OCI-LY7 (cell line): Measurements from ENCODE around the gene GSTM1. TPM values are rescaled to one million over a fixed set of nuclear protein-coding genes. Genes with fewer than 3 reads are reported as not detected.

Experiments
- BruUV-seq: library from RNA; stranded (reverse); fragments of 400-500 nt; replicated peaks from 2 replicates; lab custom pipeline; 2021; lab: Mats Ljungman, UMichigan
- CTCF ChIA-PET: fragments of 300-600 bp; sonication (Branson Sonifier 250); formaldehyde crosslinking; loops from one replicate; lab custom pipeline; 2022; ENCODE audit warnings: antibody characterized with exemption; ENCODE audit not compliant: unreplicated experiment; lab: Charles Lee
- POLR2A ChIA-PET: fragments of 300-600 bp; sonication (Branson Sonifier 250); formaldehyde crosslinking; loops from one replicate; lab custom pipeline; 2022; ENCODE audit warnings: antibody characterized with exemption; lab: Charles Lee
- DNase-seq: peaks from one replicate; pipeline ENCODE4 v3.0.0-alpha.2; 2015; ENCODE audit warnings: low spot score
- H2AFZ ChIP-seq: fragments of 200-600 bp; sonication (generic), shearing (Covaris generic); 2 replicates; pipeline ENCODE4 v1.6.1; 2014; ENCODE audit warnings: mild to moderate bottlenecking, antibody characterized with exemption, low read length, moderate library complexity
- H3K27ac ChIP-seq: fragments of 200-600 bp; sonication (generic); 2 replicates; pipeline ENCODE4 v1.5.1; 2014; ENCODE audit warnings: mixed run types, low read depth, mild to moderate bottlenecking, moderate library complexity, low read length, inconsistent platforms; ENCODE audit not compliant: poor library complexity, severe bottlenecking
- H3K36me3 ChIP-seq: fragments of 200-600 bp; sonication (generic); 2 replicates; pipeline ENCODE4 v1.6.1; 2014; ENCODE audit warnings: mild to moderate bottlenecking, antibody characterized with exemption, low read length, moderate library complexity, mixed read lengths; ENCODE audit not compliant: insufficient read depth
- H3K4me1 ChIP-seq: fragments of 200-600 bp; sonication (generic); 2 replicates; pipeline ENCODE4 v1.5.1; 2014; ENCODE audit warnings: mild to moderate bottlenecking, low read length; ENCODE audit not compliant: insufficient read depth, poor library complexity, severe bottlenecking
- H3K4me2 ChIP-seq: fragments of 200-600 bp; sonication (generic); 2 replicates; pipeline ENCODE4 v1.6.1; 2014; ENCODE audit warnings: mild to moderate bottlenecking, low read length
- H3K4me3 ChIP-seq: fragments of 200-600 bp; sonication (generic); 2 replicates; pipeline ENCODE4 v1.5.1; 2014; ENCODE audit warnings: mild to moderate bottlenecking, low read depth, low read length; ENCODE audit not compliant: poor library complexity, severe bottlenecking
- H3K79me2 ChIP-seq: fragments of 200-600 bp; sonication (generic); 2 replicates; pipeline ENCODE4 v1.6.1; 2016; ENCODE audit warnings: low read depth, mild to moderate bottlenecking, low read length, moderate library complexity, mixed read lengths; ENCODE audit not compliant: insufficient read depth
- H3K9me2 ChIP-seq: fragments of 200-600 bp; sonication (generic); 2 replicates; pipeline ENCODE4 v1.6.1; 2016; ENCODE audit warnings: mild to moderate bottlenecking, low read length, mixed read lengths; ENCODE audit not compliant: insufficient read depth
- H3K9me3 ChIP-seq: fragments of 200-600 bp; sonication (generic); 2 replicates; pipeline ENCODE4 v1.6.1; 2014; ENCODE audit warnings: mild to moderate bottlenecking, mixed run types, low read length, mixed read lengths
- H4K20me1 ChIP-seq: fragments of 200-600 bp; sonication (generic); 2 replicates; pipeline ENCODE4 v1.6.1; 2014; ENCODE audit warnings: mild to moderate bottlenecking, antibody characterized with exemption, low read length, moderate library complexity, mixed read lengths; ENCODE audit not compliant: insufficient read depth
- EZH2phosphoT487 ChIP-seq: fragments of 200-600 bp; sonication (generic); IDR thresholded peaks from 2 replicates; pipeline ENCODE4 v1.6.1; 2018; ENCODE audit warnings: low read depth, borderline replicate concordance, mild to moderate bottlenecking, mixed run types, antibody characterized with exemption, low read length, moderate library complexity, mixed read lengths
- intact Hi-C: fragments of 100-400 bp; cut with micrococcal nuclease; formaldehyde crosslinking; loops from one replicate; pipeline ENCODE4 v1.10.0; 2022; ENCODE audit not compliant: unreplicated experiment
- total RNA-seq, 2 experiments: library from RNA; depleted of rRNA in 1 of 2; stranded (reverse); fragments of >200 nt in 1 of 2; shearing (Covaris generic) in 1 of 2; gene quantifications; 2 replicates each; pipeline ENCODE4 v1.2.3, GENCODE V29; 2014 to 2022
- TF ChIP-seq, protein P1 (sequence below): fragments of 200-600 bp; sonication (generic); conservative IDR thresholded peaks from 2 replicates; pipeline ENCODE4 v1.5.1; 2014; ENCODE audit warnings: mild to moderate bottlenecking, antibody characterized with exemption, low read length, moderate library complexity, mixed read lengths

Gene GSTM1
- total RNA-seq, 2 experiments from 2014 or later = not detected

DNA sequence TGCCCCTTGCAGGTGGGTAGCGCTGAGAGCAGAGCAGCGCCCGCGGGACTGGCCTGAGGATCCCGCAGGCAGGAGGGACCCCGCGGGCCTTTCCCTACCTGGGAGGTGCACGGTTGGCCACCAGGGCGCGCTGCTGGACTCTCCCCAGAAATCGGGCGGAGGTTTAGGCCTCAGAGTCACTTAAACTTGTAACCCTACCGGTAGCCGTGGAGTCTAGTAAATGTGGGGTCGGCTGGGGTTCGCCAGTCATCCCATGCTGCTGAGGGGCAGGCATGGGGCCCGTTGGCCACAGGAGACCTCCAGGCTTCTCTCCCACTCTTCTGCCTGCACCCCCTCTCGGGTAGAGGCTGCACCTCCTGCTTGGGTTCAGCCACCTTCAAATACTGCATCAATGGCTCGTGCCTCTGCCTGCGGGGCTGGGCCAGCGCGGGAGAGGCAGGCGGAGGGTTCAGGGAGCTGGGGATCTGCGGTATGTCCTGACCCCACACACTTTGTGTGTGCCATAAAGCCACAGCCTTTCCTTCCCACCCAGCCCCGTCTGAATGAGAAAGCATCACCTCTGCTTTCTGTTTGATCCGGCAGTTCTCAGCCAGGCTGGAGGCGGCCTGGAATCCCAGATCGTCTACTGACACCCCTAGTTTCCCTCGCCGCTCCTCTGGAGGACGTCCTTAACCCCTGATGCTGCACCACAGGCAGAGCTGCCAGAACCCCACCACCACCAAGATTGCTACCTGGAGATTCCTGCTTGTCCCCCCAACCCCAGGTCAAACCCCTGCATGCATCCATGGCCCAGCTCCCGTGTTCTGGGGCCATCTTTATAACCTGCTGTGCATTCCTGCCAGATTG is 44.0 kb upstream of the GSTM1 start:
- no peak overlapping the region for H3K27ac ChIP-seq
- H3K9me2 ChIP-seq = no peaks in the 10 kb centered on the region
- CTCF ChIA-PET = interaction anchor here (0.7 kb wide), 1 partner anchor 336 kb away, joined by 3 read pairs; no protein-coding TSS in a partner anchor
- no peak overlapping the region for H3K4me2 ChIP-seq
- no peaks in the 10 kb centered on the region for H3K79me2 ChIP-seq
- POLR2A ChIA-PET = no interaction called here
- no peaks in the 10 kb centered on the region for H4K20me1 ChIP-seq
- intact Hi-C loops = loop anchor here (5.0 kb wide), 2 partner anchors 129 to 339 kb away; partner anchors contain the start of gene AHCYL1
- no peak overlapping the region for H3K4me3 ChIP-seq
- H2AFZ ChIP-seq = peak overlapping the region; percentile 47; the same call in 1 of the 2 replicates
- no peaks in the 10 kb centered on the region for H3K36me3 ChIP-seq
- TF ChIP-seq, protein P1, sequence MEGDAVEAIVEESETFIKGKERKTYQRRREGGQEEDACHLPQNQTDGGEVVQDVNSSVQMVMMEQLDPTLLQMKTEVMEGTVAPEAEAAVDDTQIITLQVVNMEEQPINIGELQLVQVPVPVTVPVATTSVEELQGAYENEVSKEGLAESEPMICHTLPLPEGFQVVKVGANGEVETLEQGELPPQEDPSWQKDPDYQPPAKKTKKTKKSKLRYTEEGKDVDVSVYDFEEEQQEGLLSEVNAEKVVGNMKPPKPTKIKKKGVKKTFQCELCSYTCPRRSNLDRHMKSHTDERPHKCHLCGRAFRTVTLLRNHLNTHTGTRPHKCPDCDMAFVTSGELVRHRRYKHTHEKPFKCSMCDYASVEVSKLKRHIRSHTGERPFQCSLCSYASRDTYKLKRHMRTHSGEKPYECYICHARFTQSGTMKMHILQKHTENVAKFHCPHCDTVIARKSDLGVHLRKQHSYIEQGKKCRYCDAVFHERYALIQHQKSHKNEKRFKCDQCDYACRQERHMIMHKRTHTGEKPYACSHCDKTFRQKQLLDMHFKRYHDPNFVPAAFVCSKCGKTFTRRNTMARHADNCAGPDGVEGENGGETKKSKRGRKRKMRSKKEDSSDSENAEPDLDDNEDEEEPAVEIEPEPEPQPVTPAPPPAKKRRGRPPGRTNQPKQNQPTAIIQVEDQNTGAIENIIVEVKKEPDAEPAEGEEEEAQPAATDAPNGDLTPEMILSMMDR = peak; percentile 89
- TF ChIP-seq EZH2phosphoT487 = no peak
- peak; percentile 85 for DNase-seq
- H3K9me3 ChIP-seq = no peaks in the 10 kb centered on the region
- BruUV-seq = no TSS peak
- H3K4me1 ChIP-seq = no peaks in the 10 kb centered on the region

DNA sequence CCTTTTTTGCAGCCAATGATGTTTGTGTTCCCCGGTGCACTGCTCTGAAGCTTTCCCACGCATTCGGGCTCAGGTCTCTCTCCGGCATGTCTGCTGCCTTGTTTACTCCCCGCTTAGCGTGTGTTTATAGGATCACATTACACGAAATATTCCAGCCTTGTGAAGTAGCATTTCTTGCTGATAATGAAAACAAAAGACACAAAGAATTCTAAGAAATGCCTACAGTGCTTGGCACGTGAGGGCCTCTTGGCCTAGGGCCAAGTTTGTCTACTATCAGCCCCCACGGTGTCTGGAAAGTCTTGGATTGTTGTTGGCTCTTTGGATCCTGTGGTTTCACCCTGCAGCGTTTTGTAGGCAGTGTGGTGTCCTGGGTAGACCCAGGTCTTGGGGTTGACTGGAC is 42.9 kb upstream of the GSTM1 start:
- no peaks in the 10 kb centered on the region for H4K20me1 ChIP-seq
- no peak overlapping the region for H3K4me3 ChIP-seq
- no peak overlapping the region for H3K27ac ChIP-seq
- TF ChIP-seq, protein P1 = no peak
- no peak for TF ChIP-seq EZH2phosphoT487
- no peaks in the 10 kb centered on the region for H3K79me2 ChIP-seq
- no TSS peak for BruUV-seq
- no peak for DNase-seq
- H2AFZ ChIP-seq = no peak overlapping the region
- H3K9me2 ChIP-seq = no peaks in the 10 kb centered on the region
- H3K9me3 ChIP-seq = no peaks in the 10 kb centered on the region
- H3K36me3 ChIP-seq = no peaks in the 10 kb centered on the region
- ChIA-PET CTCF (no interaction called here), POLR2A (no interaction called here)
- H3K4me2 ChIP-seq = no peak overlapping the region
- no peaks in the 10 kb centered on the region for H3K4me1 ChIP-seq
- intact Hi-C loops = loop anchor here (5.0 kb wide), 2 partner anchors 128 to 338 kb away; partner anchors contain the start of gene AHCYL1
